A673 (cell line): ENCODE data around the gene CCDC12. TPM values are rescaled to one million over a fixed set of nuclear protein-coding genes. Genes with fewer than 3 reads are reported as not detected.
A peak's percentile ranks its signal among the peaks of the same experiment; 100 is the strongest.

ENCODE experiments used
- BruUV-seq: library from RNA; stranded (reverse); fragments of 400-500 nt; replicated peaks from 2 replicates; lab custom pipeline; 2021; lab: Mats Ljungman, UMichigan
- CTCF ChIA-PET: fragments of 300-600 bp; sonication (Branson Sonifier 250); formaldehyde crosslinking; loops from one replicate; lab custom pipeline; 2022; ENCODE audit warnings: antibody characterized with exemption; lab: Charles Lee
- POLR2A ChIA-PET: fragments of 300-600 bp; sonication (Branson Sonifier 250); formaldehyde crosslinking; loops from one replicate; lab custom pipeline; 2022; ENCODE audit warnings: antibody characterized with exemption; ENCODE audit not compliant: low non-redundant PET; lab: Charles Lee
- DNase-seq: peaks from one replicate; pipeline ENCODE4 v3.0.0-alpha.2; 2015; ENCODE audit warnings: low spot score
- H3K27ac ChIP-seq: fragments of 200-600 bp; sonication (generic); 2 replicates; pipeline ENCODE4 v1.5.1; 2016; ENCODE audit warnings: mixed run types, low read depth, mild to moderate bottlenecking, mixed read lengths, antibody characterized with exemption, low read length; ENCODE audit not compliant: poor library complexity, severe bottlenecking
- H3K27me3 ChIP-seq: fragments of 200-600 bp; sonication (generic); replicated peaks from 2 replicates; pipeline ENCODE4 v1.6.1; 2017; ENCODE audit warnings: mixed run types, low read depth, mild to moderate bottlenecking, mixed read lengths, antibody characterized with exemption, low read length; ENCODE audit not compliant: insufficient read depth, poor library complexity
- H3K36me3 ChIP-seq: fragments of 200-600 bp; sonication (generic); 2 replicates; pipeline ENCODE4 v1.6.1; 2016; ENCODE audit warnings: mixed run types, mild to moderate bottlenecking, mixed read lengths, antibody characterized with exemption, low read length; ENCODE audit not compliant: insufficient read depth, poor library complexity, severe bottlenecking
- H3K4me1 ChIP-seq: fragments of 200-600 bp; sonication (generic); 2 replicates; pipeline ENCODE4 v1.6.1; 2017; ENCODE audit warnings: mixed run types, mild to moderate bottlenecking, mixed read lengths, antibody characterized with exemption, low read length; ENCODE audit not compliant: insufficient read depth, poor library complexity, severe bottlenecking
- H3K4me3 ChIP-seq: fragments of 200-600 bp; sonication (generic); 2 replicates; pipeline ENCODE4 v1.5.1; 2016; ENCODE audit warnings: low read depth, mixed run types, mild to moderate bottlenecking, mixed read lengths, low read length; ENCODE audit not compliant: poor library complexity, severe bottlenecking
- H3K9me3 ChIP-seq: fragments of 200-600 bp; sonication (generic); 2 replicates; pipeline ENCODE4 v1.6.1; 2016; ENCODE audit warnings: mixed run types, low read depth, mild to moderate bottlenecking, mixed read lengths, antibody characterized with exemption, low read length; ENCODE audit not compliant: poor library complexity, severe bottlenecking
- EZH2 ChIP-seq: fragments of 200-600 bp; sonication (generic); IDR thresholded peaks from 2 replicates; pipeline ENCODE4 v1.6.1; 2017; ENCODE audit warnings: borderline replicate concordance, low read depth, mild to moderate bottlenecking, mixed read lengths, antibody characterized with exemption, low read length; ENCODE audit not compliant: poor library complexity, severe bottlenecking
- intact Hi-C: fragments of 100-400 bp; cut with micrococcal nuclease; formaldehyde crosslinking; loops from one replicate; pipeline ENCODE4 v1.10.0; 2022; ENCODE audit not compliant: unreplicated experiment
- total RNA-seq: library from RNA; stranded (reverse); gene quantifications from 2 replicates; pipeline ENCODE4 v1.2.3, GENCODE V29; 2021
- TF ChIP-seq, protein P1 (sequence below): fragments of 300-800, 200-600 bp; sonication (generic); conservative IDR thresholded peaks from 2 replicates; pipeline ENCODE4 v1.5.1; 2017; ENCODE audit warnings: low read depth, mild to moderate bottlenecking, antibody characterized with exemption, low read length, moderate library complexity, mixed read lengths

Gene CCDC12
- total RNA-seq, 1 experiment from 2014 or later = 28.2 TPM

DNA sequence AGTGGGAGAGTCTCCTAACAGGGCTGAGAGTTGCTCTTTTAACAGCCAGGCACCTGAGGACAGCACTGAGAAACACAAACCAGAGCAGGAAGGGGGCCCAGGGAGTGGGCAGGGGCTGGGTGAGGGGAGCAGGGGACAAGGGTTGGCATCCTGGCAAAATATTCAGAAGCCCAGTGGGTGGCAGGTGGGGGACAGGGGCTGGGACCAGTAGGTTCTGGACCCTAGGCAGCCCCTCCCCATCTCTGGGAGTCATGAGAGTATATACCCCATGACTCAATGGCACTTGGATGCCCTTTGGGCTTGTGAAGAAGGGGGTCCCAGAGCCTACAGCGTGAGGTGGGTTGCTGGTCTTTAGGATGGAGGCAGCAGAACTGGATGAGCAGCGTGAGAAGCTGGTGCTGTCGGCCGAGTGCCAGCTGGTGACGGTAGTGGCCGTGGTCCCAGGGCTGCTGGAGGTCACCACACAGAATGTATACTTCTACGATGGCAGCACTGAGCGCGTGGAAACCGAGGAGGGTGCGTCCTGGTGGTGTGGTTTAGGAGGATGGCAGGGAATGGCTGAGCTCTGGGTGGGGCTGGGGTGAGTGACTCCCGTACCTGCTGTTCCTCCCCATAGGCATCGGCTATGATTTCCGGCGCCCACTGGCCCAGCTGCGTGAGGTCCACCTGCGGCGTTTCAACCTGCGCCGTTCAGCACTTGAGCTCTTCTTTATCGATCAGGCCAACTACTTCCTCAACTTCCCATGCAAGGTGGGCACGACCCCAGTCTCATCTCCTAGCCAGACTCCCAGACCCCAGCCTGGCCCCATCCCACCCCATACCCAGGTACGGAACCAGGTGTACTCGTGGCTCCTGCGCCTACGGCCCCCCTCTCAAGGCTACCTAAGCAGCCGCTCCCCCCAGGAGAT is 27.2 kb upstream of the CCDC12 start:
- H3K27me3 ChIP-seq = no peaks in the 10 kb centered on the region
- no peaks in the 10 kb centered on the region for H3K36me3 ChIP-seq
- TF ChIP-seq EZH2 = no peak
- TF ChIP-seq, protein P1, sequence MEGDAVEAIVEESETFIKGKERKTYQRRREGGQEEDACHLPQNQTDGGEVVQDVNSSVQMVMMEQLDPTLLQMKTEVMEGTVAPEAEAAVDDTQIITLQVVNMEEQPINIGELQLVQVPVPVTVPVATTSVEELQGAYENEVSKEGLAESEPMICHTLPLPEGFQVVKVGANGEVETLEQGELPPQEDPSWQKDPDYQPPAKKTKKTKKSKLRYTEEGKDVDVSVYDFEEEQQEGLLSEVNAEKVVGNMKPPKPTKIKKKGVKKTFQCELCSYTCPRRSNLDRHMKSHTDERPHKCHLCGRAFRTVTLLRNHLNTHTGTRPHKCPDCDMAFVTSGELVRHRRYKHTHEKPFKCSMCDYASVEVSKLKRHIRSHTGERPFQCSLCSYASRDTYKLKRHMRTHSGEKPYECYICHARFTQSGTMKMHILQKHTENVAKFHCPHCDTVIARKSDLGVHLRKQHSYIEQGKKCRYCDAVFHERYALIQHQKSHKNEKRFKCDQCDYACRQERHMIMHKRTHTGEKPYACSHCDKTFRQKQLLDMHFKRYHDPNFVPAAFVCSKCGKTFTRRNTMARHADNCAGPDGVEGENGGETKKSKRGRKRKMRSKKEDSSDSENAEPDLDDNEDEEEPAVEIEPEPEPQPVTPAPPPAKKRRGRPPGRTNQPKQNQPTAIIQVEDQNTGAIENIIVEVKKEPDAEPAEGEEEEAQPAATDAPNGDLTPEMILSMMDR = no peak
- ChIA-PET CTCF (no interaction called here), POLR2A (no interaction called here)
- no peak overlapping the region for H3K4me3 ChIP-seq
- no peak for DNase-seq
- no peaks in the 10 kb centered on the region for H3K4me1 ChIP-seq
- no TSS peak for BruUV-seq
- no peaks in the 10 kb centered on the region for H3K9me3 ChIP-seq
- no peak overlapping the region for H3K27ac ChIP-seq
- intact Hi-C loops = no loop called here

DNA sequence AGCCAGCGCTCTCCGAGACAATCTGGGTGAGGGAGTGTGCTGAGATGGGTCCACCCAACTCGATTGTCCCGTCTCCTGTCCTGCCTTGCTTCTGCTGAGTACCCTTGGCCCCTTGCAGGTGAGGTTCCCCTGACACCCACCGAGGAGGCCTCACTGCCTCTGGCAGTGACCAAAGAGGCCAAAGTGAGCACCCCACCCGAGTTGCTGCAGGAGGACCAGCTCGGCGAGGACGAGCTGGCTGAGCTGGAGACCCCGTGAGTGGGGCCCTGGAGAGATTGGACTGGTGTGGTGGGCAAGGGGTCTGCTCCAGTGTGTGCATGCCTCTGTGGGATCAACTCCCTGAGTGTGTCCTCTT is 26.5 kb upstream of the CCDC12 start:
- no peaks in the 10 kb centered on the region for H3K36me3 ChIP-seq
- intact Hi-C loops = no loop called here
- H3K9me3 ChIP-seq = no peaks in the 10 kb centered on the region
- H3K4me3 ChIP-seq = no peak overlapping the region
- no peak for DNase-seq
- TF ChIP-seq EZH2 = no peak
- TF ChIP-seq, protein P1 = no peak
- no peaks in the 10 kb centered on the region for H3K27me3 ChIP-seq
- POLR2A ChIA-PET = no interaction called here
- H3K4me1 ChIP-seq = no peaks in the 10 kb centered on the region
- H3K27ac ChIP-seq = no peak overlapping the region
- CTCF ChIA-PET = no interaction called here
- no TSS peak for BruUV-seq

DNA sequence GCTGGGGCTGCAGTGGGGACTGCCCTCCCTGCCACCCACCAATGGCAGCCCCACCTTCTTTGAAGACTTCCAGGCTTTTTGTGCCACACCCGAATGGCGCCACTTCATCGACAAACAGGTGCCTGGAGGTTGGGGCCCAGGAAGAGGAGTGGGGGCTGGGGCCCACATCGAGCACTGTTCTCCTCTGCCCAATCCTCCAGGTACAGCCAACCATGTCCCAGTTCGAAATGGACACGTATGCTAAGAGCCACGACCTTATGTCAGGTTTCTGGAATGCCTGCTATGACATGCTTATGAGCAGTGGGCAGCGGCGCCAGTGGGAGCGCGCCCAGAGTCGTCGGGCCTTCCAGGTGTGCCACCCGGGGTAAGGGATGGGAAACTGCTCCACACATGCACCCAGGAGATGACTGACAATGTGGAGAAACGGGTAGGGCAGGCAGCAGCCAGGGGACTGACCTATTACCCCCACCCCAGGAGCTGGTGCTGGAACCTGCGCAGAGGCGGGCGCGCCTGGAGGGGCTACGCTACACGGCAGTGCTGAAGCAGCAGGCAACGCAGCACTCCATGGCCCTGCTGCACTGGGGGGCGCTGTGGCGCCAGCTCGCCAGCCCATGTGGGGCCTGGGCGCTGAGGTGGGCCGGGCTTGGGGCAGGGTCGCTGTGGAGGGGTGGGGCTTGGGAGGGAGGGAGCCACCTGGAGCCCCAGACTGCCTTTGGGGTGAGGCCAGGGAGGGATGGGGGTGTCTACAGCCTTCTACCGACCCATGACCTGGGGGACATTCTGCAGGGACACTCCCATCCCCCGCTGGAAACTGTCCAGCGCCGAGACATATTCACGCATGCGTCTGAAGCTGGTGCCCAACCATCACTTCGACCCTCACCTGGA is 25.9 kb upstream of the CCDC12 start:
- POLR2A ChIA-PET = no interaction called here
- H3K27me3 ChIP-seq = no peaks in the 10 kb centered on the region

More for the DNA sequence above, 25.9 kb upstream of the CCDC12 start:
- TF ChIP-seq, protein P1 = peak; percentile 42
- no peak for TF ChIP-seq EZH2
- H3K9me3 ChIP-seq = no peaks in the 10 kb centered on the region
- H3K4me1 ChIP-seq = no peaks in the 10 kb centered on the region
- intact Hi-C loops = no loop called here
- CTCF ChIA-PET = no interaction called here
- no peak overlapping the region for H3K4me3 ChIP-seq
- H3K36me3 ChIP-seq = no peaks in the 10 kb centered on the region
- no TSS peak for BruUV-seq
- no peak overlapping the region for H3K27ac ChIP-seq
- no peak for DNase-seq
